Activated CD8-positive, alpha-beta T cell treated with anti-CD3 and anti-CD28 coated beads for 36 hours (primary cell): Measurements from ENCODE around the gene P2RY12. TPM values are rescaled to one million over a fixed set of nuclear protein-coding genes. Genes with fewer than 3 reads are reported as not detected.

ENCODE experiments used
- ATAC-seq: fragments of 200-7000 bp; cut with Tn5 transposase; one replicate; pipeline ENCODE4 v1.10.0; 2021; ENCODE audit warnings: mild to moderate bottlenecking, moderate library complexity
- CTCF ChIA-PET: fragments of 350-600 bp; sonication (Branson Sonifier 250); formaldehyde crosslinking; loops from one replicate; lab custom pipeline; 2021; ENCODE audit warnings: antibody characterized with exemption; lab: Charles Lee
- POLR2A ChIA-PET: fragments of 350-600 bp; sonication (Branson Sonifier 250); formaldehyde crosslinking; loops from one replicate; lab custom pipeline; 2021; ENCODE audit warnings: antibody characterized with exemption; lab: Charles Lee
- DNase-seq: peaks from one replicate; pipeline ENCODE4 v3.0.0-alpha.2; 2020
- H3K27ac Mint-ChIP-seq: one replicate; pipeline ENCODE4 v1.8.0; 2021; ENCODE audit warnings: mild to moderate bottlenecking, mixed read lengths
- H3K27me3 Mint-ChIP-seq: one replicate; pipeline ENCODE4 v1.8.0; 2021; ENCODE audit warnings: mixed read lengths
- H3K36me3 Mint-ChIP-seq: one replicate; pipeline ENCODE4 v1.8.0; 2021; ENCODE audit warnings: low read depth, mixed read lengths
- H3K4me1 Mint-ChIP-seq: one replicate; pipeline ENCODE4 v1.8.0; 2021; ENCODE audit warnings: low read depth, mixed read lengths
- H3K4me3 Mint-ChIP-seq: one replicate; pipeline ENCODE4 v1.8.0; 2021; ENCODE audit warnings: mild to moderate bottlenecking, moderate library complexity, mixed read lengths
- H3K9me3 Mint-ChIP-seq: one replicate; pipeline ENCODE4 v1.8.0; 2021; ENCODE audit warnings: mixed read lengths
- intact Hi-C: fragments of 100-400 bp; cut with micrococcal nuclease; formaldehyde crosslinking; loops from one replicate; pipeline ENCODE4 v1.10.0; 2022
- total RNA-seq, 2 experiments: library from RNA; stranded (reverse); gene quantifications; one replicate each; pipeline ENCODE4 v1.2.3, GENCODE V29; 2021
- TF ChIP-seq, protein P1 (sequence below): fragments of 200-600 bp; IDR thresholded peaks from one replicate; pipeline ENCODE4 v1.8.0; 2022; ENCODE audit warnings: antibody characterized with exemption, mild to moderate bottlenecking

Gene P2RY12
- total RNA-seq, 2 experiments from 2014 or later = not detected

DNA sequence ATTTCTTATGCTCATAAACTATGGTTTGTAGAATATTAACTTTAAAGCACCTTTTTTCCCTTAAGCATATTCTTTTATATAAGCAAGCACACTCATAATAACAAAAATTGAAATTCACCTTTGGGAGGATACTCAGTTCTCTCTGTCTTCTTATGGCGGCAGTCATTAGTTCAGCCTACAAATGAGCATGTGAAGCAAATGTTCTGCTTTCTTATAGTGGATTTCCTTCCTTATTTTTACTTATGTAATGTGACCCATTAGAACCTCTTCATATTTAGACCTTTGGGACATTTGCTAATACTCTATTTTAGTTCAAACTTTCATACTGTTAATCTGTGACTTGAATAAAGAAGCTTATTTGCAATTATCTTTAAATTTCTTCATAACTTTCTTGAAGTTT is 55.2 kb downstream of the P2RY12 start, which contains the start of gene P2RY13:
TSS of gene P2RY13 (minus strand) at position 187 of the 400 bp plus-strand sequence. CDS start at position 166, 21 bp downstream.
- H3K27ac Mint-ChIP-seq = no peak within 1 kb of the TSS
- peaks cover 6% of the 10 kb centered on the region for H3K4me1 Mint-ChIP-seq
- intact Hi-C loops = loop anchor here (5.0 kb wide), 1 partner anchor 37 kb away; no protein-coding TSS in a partner anchor
- DNase-seq (no peak), ATAC-seq (no peak)
- CTCF ChIA-PET = interaction anchor here (1.6 to 2.9 kb wide), 4 partner anchors 13 to 161 kb away, joined by 5 to 13 read pairs (median 11); partner anchors contain the start of gene GPR87
- peak within 1 kb of the TSS; percentile 48 for H3K4me3 Mint-ChIP-seq
- no peaks in the 10 kb centered on the region for H3K9me3 Mint-ChIP-seq
- TF ChIP-seq, protein P1, sequence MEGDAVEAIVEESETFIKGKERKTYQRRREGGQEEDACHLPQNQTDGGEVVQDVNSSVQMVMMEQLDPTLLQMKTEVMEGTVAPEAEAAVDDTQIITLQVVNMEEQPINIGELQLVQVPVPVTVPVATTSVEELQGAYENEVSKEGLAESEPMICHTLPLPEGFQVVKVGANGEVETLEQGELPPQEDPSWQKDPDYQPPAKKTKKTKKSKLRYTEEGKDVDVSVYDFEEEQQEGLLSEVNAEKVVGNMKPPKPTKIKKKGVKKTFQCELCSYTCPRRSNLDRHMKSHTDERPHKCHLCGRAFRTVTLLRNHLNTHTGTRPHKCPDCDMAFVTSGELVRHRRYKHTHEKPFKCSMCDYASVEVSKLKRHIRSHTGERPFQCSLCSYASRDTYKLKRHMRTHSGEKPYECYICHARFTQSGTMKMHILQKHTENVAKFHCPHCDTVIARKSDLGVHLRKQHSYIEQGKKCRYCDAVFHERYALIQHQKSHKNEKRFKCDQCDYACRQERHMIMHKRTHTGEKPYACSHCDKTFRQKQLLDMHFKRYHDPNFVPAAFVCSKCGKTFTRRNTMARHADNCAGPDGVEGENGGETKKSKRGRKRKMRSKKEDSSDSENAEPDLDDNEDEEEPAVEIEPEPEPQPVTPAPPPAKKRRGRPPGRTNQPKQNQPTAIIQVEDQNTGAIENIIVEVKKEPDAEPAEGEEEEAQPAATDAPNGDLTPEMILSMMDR = no peak
- POLR2A ChIA-PET = no interaction called here
- H3K27me3 Mint-ChIP-seq = peaks cover 6% of the 10 kb centered on the region
- H3K36me3 Mint-ChIP-seq = no peaks in the 10 kb centered on the region

DNA sequence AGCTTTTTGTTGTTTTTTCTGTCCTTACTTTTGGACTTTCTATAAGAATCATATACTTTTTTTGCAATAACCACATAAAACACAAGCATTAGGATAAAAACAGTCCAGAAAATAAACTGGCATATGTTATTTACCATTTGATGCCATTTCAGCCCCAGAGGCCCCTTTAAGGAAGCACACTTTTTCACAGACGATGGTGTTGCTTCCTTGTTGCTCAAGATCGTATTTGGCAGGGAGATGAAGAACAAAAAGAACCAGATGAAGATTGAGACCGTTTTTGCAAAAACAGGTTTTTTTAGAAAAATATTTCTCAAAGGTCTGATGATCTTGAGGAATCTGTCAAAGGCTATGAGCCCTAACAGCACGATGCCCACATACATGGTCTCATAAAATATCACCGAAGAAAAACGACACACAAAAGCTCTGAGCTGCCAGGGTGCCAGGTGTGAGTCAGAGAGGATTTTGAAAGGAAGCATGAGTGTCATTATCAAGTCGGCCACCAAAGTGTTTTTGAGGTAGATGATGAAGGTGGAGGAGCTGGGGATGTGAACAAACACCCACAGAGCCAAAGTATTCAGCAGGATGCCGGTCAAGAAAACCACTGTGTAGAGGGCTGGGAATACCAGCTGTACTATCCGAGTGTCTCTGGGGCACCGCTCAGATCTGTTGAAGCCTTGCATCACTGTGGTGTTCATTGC is 56.1 kb downstream of the P2RY12 start:
- peak overlapping the region; percentile 48 for H3K4me3 Mint-ChIP-seq
- H3K27me3 Mint-ChIP-seq = peaks cover 6% of the 10 kb centered on the region
- ChIA-PET POLR2A (interaction anchor here (0.7 kb wide), 1 partner anchor 177 kb away, joined by 3 read pairs; no protein-coding TSS in a partner anchor), CTCF (interaction anchor here (0.7 to 4.6 kb wide), 17 partner anchors 10 to 167 kb away, joined by 3 to 45 read pairs (median 5); partner anchors contain the start of gene GPR87)
- ATAC-seq (peak; percentile 93), DNase-seq (peak; percentile 54)
- no peaks in the 10 kb centered on the region for H3K36me3 Mint-ChIP-seq
- intact Hi-C loops = loop anchor here (5.0 kb wide), 1 partner anchor 36 kb away; no protein-coding TSS in a partner anchor
- TF ChIP-seq, protein P1 = no peak
- H3K4me1 Mint-ChIP-seq = peaks cover 6% of the 10 kb centered on the region
- no peak overlapping the region for H3K27ac Mint-ChIP-seq
- no peaks in the 10 kb centered on the region for H3K9me3 Mint-ChIP-seq

GRCh38 chr3:151327571-151328198 is 56.9 kb downstream of the P2RY12 start:
- ChIA-PET POLR2A (interaction anchor here (0.7 kb wide), 1 partner anchor 177 kb away, joined by 3 read pairs; no protein-coding TSS in a partner anchor), CTCF (interaction anchor here (0.8 to 4.6 kb wide), 19 partner anchors 9 to 167 kb away, joined by 3 to 45 read pairs (median 5); partner anchors contain the start of gene GPR87)
- no peaks in the 10 kb centered on the region for H3K9me3 Mint-ChIP-seq
- peaks cover 6% of the 10 kb centered on the region for H3K27me3 Mint-ChIP-seq
- intact Hi-C loops = loop anchor here (5.0 kb wide), 1 partner anchor 35 kb away; no protein-coding TSS in a partner anchor
- H3K27ac Mint-ChIP-seq = no peak overlapping the region
- peaks cover 6% of the 10 kb centered on the region for H3K4me1 Mint-ChIP-seq
- TF ChIP-seq, protein P1 = peak; percentile 49
- no peaks in the 10 kb centered on the region for H3K36me3 Mint-ChIP-seq
- H3K4me3 Mint-ChIP-seq = no peak overlapping the region
- DNase-seq (no peak), ATAC-seq (no peak)

DNA sequence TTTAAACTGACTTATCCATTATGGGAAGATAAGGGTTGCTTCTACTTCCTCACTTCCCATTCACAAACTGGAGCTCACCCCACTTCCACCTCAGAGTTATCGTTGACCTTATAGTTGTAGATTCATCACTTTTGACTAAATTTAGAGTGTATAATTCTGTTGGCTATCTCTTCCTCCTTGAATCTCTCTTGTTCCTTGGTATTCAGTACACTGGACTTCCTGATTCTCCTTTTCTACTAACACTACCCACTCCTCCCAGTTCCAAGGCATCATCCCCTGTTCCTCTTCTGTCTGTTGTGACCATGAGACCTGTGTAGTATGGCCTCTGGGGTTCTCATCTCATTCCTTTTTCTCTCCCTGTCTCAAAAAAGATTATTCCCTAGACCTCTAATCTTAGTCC is 62.0 kb downstream of the P2RY12 start:
- Mint-ChIP-seq H3K4me1 (peaks cover 11% of the 10 kb centered on the region), H3K4me3 (no peak overlapping the region), H3K27ac (no peak overlapping the region), H3K9me3 (no peaks in the 10 kb centered on the region), H3K27me3 (peaks cover 3% of the 10 kb centered on the region), H3K36me3 (no peaks in the 10 kb centered on the region)
- DNase-seq = no peak
- TF ChIP-seq, protein P1 = no peak
- CTCF ChIA-PET = interaction anchor here (2.2 kb wide), 1 partner anchor 94 kb away, joined by 8 read pairs; no protein-coding TSS in a partner anchor
- POLR2A ChIA-PET = interaction anchor here (0.6 kb wide), 1 partner anchor 17 kb away, joined by 3 read pairs; no protein-coding TSS in a partner anchor
- intact Hi-C loops = no loop called here
- ATAC-seq = no peak
